HCT116 (cell line): Measurements from ENCODE around the gene PCLO. TPM values are rescaled to one million over a fixed set of nuclear protein-coding genes. Genes with fewer than 3 reads are reported as not detected.

Experiments
- ATAC-seq: fragments of 200-7000 bp; cut with Tn5 transposase; 2 replicates; pipeline ENCODE4 v1.9.1; 2020; ENCODE audit warnings: mild to moderate bottlenecking, moderate library complexity
- BruUV-seq: library from RNA; stranded (reverse); fragments of 400-500 nt; replicated peaks from 2 replicates; lab custom pipeline; 2021; lab: Mats Ljungman, UMichigan
- CTCF ChIA-PET: fragments of 300-600 bp; sonication (Branson Sonifier 250); formaldehyde crosslinking; loops from one replicate; lab custom pipeline; 2021; ENCODE audit warnings: antibody characterized with exemption; lab: Charles Lee
- POLR2A ChIA-PET: fragments of 300-600, 350-600 bp; sonication (Branson Sonifier 250); formaldehyde crosslinking; loops from one replicate; lab custom pipeline; 2021; ENCODE audit warnings: antibody characterized with exemption; lab: Charles Lee
- RAD21 ChIA-PET, 2 experiments: fragments of 300-600 bp; sonication (Branson Sonifier 250); formaldehyde crosslinking; loops; one replicate each; lab custom pipeline; 2023; ENCODE audit warnings: low total read pairs in 2 of 2; ENCODE audit not compliant: uncharacterized antibody in 2 of 2, unreplicated experiment in 2 of 2, low non-redundant PET in 1 of 2; lab: Charles Lee
- DNase-seq: peaks from one replicate; pipeline ENCODE4 v3.0.0-alpha.2; 2010; ENCODE audit warnings: low read depth, low spot score
- H2AFZ ChIP-seq: fragments of 200-600 bp; shearing (Covaris generic), sonication (generic); 2 replicates; pipeline ENCODE4 v1.6.1; 2017; ENCODE audit warnings: low read depth, mixed run types, mixed read lengths, antibody characterized with exemption, low read length; ENCODE audit not compliant: poor library complexity, severe bottlenecking
- H3K27ac ChIP-seq: 2 replicates; pipeline ENCODE4 v1.5.1; 2012; ENCODE audit warnings: low read depth, low read length
- H3K27me3 ChIP-seq: fragments of 200-600 bp; sonication (generic); 2 replicates; pipeline ENCODE4 v1.6.1; 2016; ENCODE audit warnings: mixed run types, low read length, mixed read lengths; ENCODE audit not compliant: insufficient read depth
- H3K36me3 ChIP-seq, 2 experiments: fragments of 200-500 bp in 1 of 2; fragments of 200-600 bp in 1 of 2; sonication (Bioruptor generic) in 1 of 2; sonication (generic) in 1 of 2; 2 replicates each; pipeline versions ENCODE4 v1.5.1 to v1.6.1; 2014 to 2016; ENCODE audit warnings: low read length in 2 of 2, inconsistent platforms in 1 of 2, mixed read lengths in 1 of 2, mixed run types in 1 of 2; ENCODE audit not compliant: insufficient read depth in 2 of 2, control insufficient read depth in 1 of 2
- H3K4me1 ChIP-seq, 2 experiments: fragments of 200-600 bp in 1 of 2; sonication (generic) in 1 of 2; 2 replicates each; pipeline versions ENCODE4 v1.5.1 to v1.6.1; 2012 to 2017; ENCODE audit warnings: low read length in 2 of 2, inconsistent platforms in 1 of 2, mild to moderate bottlenecking in 1 of 2, mixed read lengths in 1 of 2, mixed run types in 1 of 2, moderate library complexity in 1 of 2; ENCODE audit not compliant: insufficient read depth in 2 of 2, control insufficient read depth in 1 of 2
- H3K4me2 ChIP-seq: fragments of 200-600 bp; sonication (generic); 2 replicates; pipeline ENCODE4 v1.6.1; 2017; ENCODE audit warnings: mixed run types, low read length, mixed read lengths
- H3K4me3 ChIP-seq, 2 experiments: fragments of 200-600 bp in 1 of 2; sonication (generic) in 1 of 2; replicated peaks in 1 of 2; 2 replicates each; pipeline ENCODE4 v1.5.1; 2011 to 2016; ENCODE audit warnings: low read length in 2 of 2, control low read depth in 1 of 2, low read depth in 1 of 2, mild to moderate bottlenecking in 1 of 2, mixed read lengths in 1 of 2, mixed run types in 1 of 2
- H3K79me2 ChIP-seq: fragments of 200-600 bp; sonication (generic); 2 replicates; pipeline ENCODE4 v1.6.1; 2017; ENCODE audit warnings: mild to moderate bottlenecking, mixed run types, low read length, moderate library complexity, mixed read lengths; ENCODE audit not compliant: insufficient read depth
- H3K9ac ChIP-seq: fragments of 200-600 bp; sonication (generic); 2 replicates; pipeline ENCODE4 v1.6.1; 2016; ENCODE audit warnings: low read length, mixed read lengths
- H3K9me2 ChIP-seq: fragments of 200-600 bp; sonication (generic), shearing (Covaris generic); 2 replicates; pipeline ENCODE4 v1.6.1; 2017; ENCODE audit warnings: mixed run types, mild to moderate bottlenecking, moderate library complexity; ENCODE audit not compliant: insufficient read depth
- H3K9me3 ChIP-seq, 2 experiments: fragments of 200-500 bp in 1 of 2; fragments of 200-600 bp in 1 of 2; sonication (Bioruptor generic) in 1 of 2; sonication (generic) in 1 of 2; 2 replicates each; pipeline ENCODE4 v1.6.1; 2014 to 2017; ENCODE audit warnings: low read length in 2 of 2, mixed read lengths in 2 of 2, inconsistent platforms in 1 of 2, low read depth in 1 of 2, mild to moderate bottlenecking in 1 of 2, mixed run types in 1 of 2, moderate library complexity in 1 of 2; ENCODE audit not compliant: control insufficient read depth in 1 of 2, insufficient read depth in 1 of 2
- H4K20me1 ChIP-seq: fragments of 200-600 bp; sonication (generic), shearing (Covaris generic); 2 replicates; pipeline ENCODE4 v1.6.1; 2017; ENCODE audit warnings: mixed run types, mild to moderate bottlenecking, moderate library complexity; ENCODE audit not compliant: insufficient read depth
- ATF3 ChIP-seq: IDR thresholded peaks from 2 replicates; pipeline ENCODE4 v1.6.1; 2012
- CBX3 ChIP-seq: IDR thresholded peaks from 2 replicates; pipeline ENCODE4 v1.6.1; 2012; ENCODE audit warnings: low read depth
- CEBPB ChIP-seq: IDR thresholded peaks from 2 replicates; pipeline ENCODE4 v1.6.1; 2012; ENCODE audit warnings: low read depth
- EGR1 ChIP-seq: IDR thresholded peaks from 2 replicates; pipeline ENCODE4 v1.6.1; 2012; ENCODE audit warnings: low read depth
- EZH2phosphoT487 ChIP-seq: fragments of 200-600 bp; IDR thresholded peaks from 2 replicates; pipeline ENCODE4 v1.6.1; 2018; ENCODE audit warnings: antibody characterized with exemption, borderline replicate concordance
- FOSL1 ChIP-seq: IDR thresholded peaks from 2 replicates; pipeline ENCODE4 v1.6.1; 2012; ENCODE audit warnings: low read depth
- MAX ChIP-seq: IDR thresholded peaks from 2 replicates; pipeline ENCODE4 v1.6.1; 2012
- RAD21 ChIP-seq: IDR thresholded peaks from 2 replicates; pipeline ENCODE4 v1.6.1; 2012; ENCODE audit warnings: low read depth, mild to moderate bottlenecking
- SIN3A ChIP-seq: IDR thresholded peaks from 2 replicates; pipeline ENCODE4 v1.6.1; 2012; ENCODE audit warnings: low read depth
- SRF ChIP-seq: IDR thresholded peaks from 2 replicates; pipeline ENCODE4 v1.6.1; 2012; ENCODE audit warnings: low read depth
- YY1 ChIP-seq: IDR thresholded peaks from 2 replicates; pipeline ENCODE4 v1.6.1; 2011; ENCODE audit warnings: low read length, low read depth, moderate library complexity, mild to moderate bottlenecking; ENCODE audit not compliant: insufficient replicate concordance; ENCODE audit errors: extremely low read depth
- ZBTB33 ChIP-seq: IDR thresholded peaks from 2 replicates; pipeline ENCODE4 v1.6.1; 2011; ENCODE audit warnings: mild to moderate bottlenecking, low read length, moderate library complexity; ENCODE audit not compliant: insufficient replicate concordance; ENCODE audit errors: extremely low read depth
- ZFX ChIP-seq: fragments of 450-650 bp; IDR thresholded peaks from 2 replicates; pipeline ENCODE4 v1.6.1; 2017
- ZNF274 ChIP-seq: fragments of 200-500 bp; sonication (Bioruptor generic); IDR thresholded peaks from 2 replicates; pipeline ENCODE4 v1.6.1; 2014; ENCODE audit warnings: mild to moderate bottlenecking, low read depth, low read length, inconsistent platforms
- intact Hi-C: fragments of 100-400 bp; cut with micrococcal nuclease; formaldehyde crosslinking; loops from 2 replicates; pipeline ENCODE4 v1.10.0; 2022
- total RNA-seq: library from RNA; stranded (reverse); gene quantifications from one replicate; pipeline ENCODE4 v1.2.1, GENCODE V29; 2021; ENCODE audit not compliant: unreplicated experiment

The PCLO gene
- total RNA-seq, 1 experiment from 2014 or later: 2.4 TPM

- BruUV-seq: no TSS peak
- no peaks in the 10 kb centered on the region for H3K9me3 ChIP-seq
- RAD21 ChIA-PET: no interaction called here
These were observed 416.9 kb downstream of the PCLO start for GRCh38 chr7:82745820-82746219.

More at GRCh38 chr7:82745820-82746219, 416.9 kb downstream of the PCLO start:
- H3K79me2 ChIP-seq: no peaks in the 10 kb centered on the region
- no peaks in the 10 kb centered on the region for H4K20me1 ChIP-seq
- no peaks in the 10 kb centered on the region for H3K4me1 ChIP-seq
- H2AFZ ChIP-seq: no peak overlapping the region
- no peak overlapping the region for H3K4me2 ChIP-seq
- ChIA-PET POLR2A (no interaction called here), CTCF (no interaction called here)
- H3K4me3 ChIP-seq: no peak overlapping the region
- TF ChIP-seq CEBPB: no peak
- TF ChIP-seq RAD21: no peak
- TF ChIP-seq MAX: no peak
- no peak for TF ChIP-seq ZFX
- TF ChIP-seq CBX3: no peak
- TF ChIP-seq ATF3: no peak
- no peak for TF ChIP-seq EZH2phosphoT487
- TF ChIP-seq EGR1: no peak
- no peak for TF ChIP-seq ZNF274
- TF ChIP-seq FOSL1: no peak
- TF ChIP-seq ZBTB33: no peak
- no peak for TF ChIP-seq SRF
- TF ChIP-seq YY1: no peak
- no peak for TF ChIP-seq SIN3A
- no peak for ATAC-seq
- DNase-seq: no peak
- intact Hi-C loops: loop anchor here (10.0 kb wide), 1 partner anchor 909 kb away; no protein-coding TSS in a partner anchor
- no peaks in the 10 kb centered on the region for H3K36me3 ChIP-seq
- no peak overlapping the region for H3K9ac ChIP-seq
- H3K27me3 ChIP-seq: no peaks in the 10 kb centered on the region
- no peaks in the 10 kb centered on the region for H3K9me2 ChIP-seq
- no peak overlapping the region for H3K27ac ChIP-seq
